KMS-11 (cell line): Measurements from ENCODE around the gene GPR68.

Experiments
- H2AFZ ChIP-seq: fragments of 200-600 bp; sonication (generic); 2 replicates; pipeline ENCODE4 v1.6.1; 2016; ENCODE audit warnings: antibody characterized with exemption, mixed run types, low read depth
- H3K27ac ChIP-seq: fragments of 200-600 bp; sonication (generic); 2 replicates; pipeline ENCODE4 v1.6.1; 2016; ENCODE audit warnings: mild to moderate bottlenecking, mixed run types
- H3K27me3 ChIP-seq: fragments of 200-600 bp; sonication (generic); 2 replicates; pipeline ENCODE4 v1.6.1; 2017; ENCODE audit warnings: mild to moderate bottlenecking, low read depth, mixed run types, moderate library complexity; ENCODE audit not compliant: insufficient read depth
- H3K36me3 ChIP-seq: fragments of 200-600 bp; sonication (generic); 2 replicates; pipeline ENCODE4 v1.6.1; 2017; ENCODE audit warnings: mild to moderate bottlenecking, mixed run types; ENCODE audit not compliant: insufficient read depth
- H3K4me1 ChIP-seq: fragments of 200-600 bp; sonication (generic); 2 replicates; pipeline ENCODE4 v1.6.1; 2016; ENCODE audit warnings: mild to moderate bottlenecking, low read depth, mixed run types; ENCODE audit not compliant: poor library complexity, severe bottlenecking
- H3K4me2 ChIP-seq: fragments of 200-600 bp; sonication (generic); 2 replicates; pipeline ENCODE4 v1.7.0; 2016; ENCODE audit warnings: mild to moderate bottlenecking, mixed run types
- H3K4me3 ChIP-seq: fragments of 200-600 bp; sonication (generic); IDR thresholded peaks from 2 replicates; pipeline ENCODE4 v1.6.1; 2017; ENCODE audit warnings: low read depth, low read length, mixed read lengths; ENCODE audit not compliant: insufficient read depth
- H3K79me2 ChIP-seq: fragments of 200-600 bp; sonication (generic); 2 replicates; pipeline ENCODE4 v1.6.1; 2016; ENCODE audit warnings: low read depth, mixed run types; ENCODE audit not compliant: insufficient read depth
- H3K9ac ChIP-seq: fragments of 200-600 bp; sonication (generic); 2 replicates; pipeline ENCODE4 v1.6.1; 2016; ENCODE audit warnings: mild to moderate bottlenecking, mixed run types
- H4K20me1 ChIP-seq: fragments of 200-600 bp; sonication (generic); 2 replicates; pipeline ENCODE4 v1.6.1; 2016; ENCODE audit warnings: mild to moderate bottlenecking, mixed run types; ENCODE audit not compliant: insufficient read depth
- TF ChIP-seq, protein P1 (sequence below): fragments of 200-600 bp; sonication (generic); conservative IDR thresholded peaks from 2 replicates; pipeline ENCODE4 v1.6.1; 2017; ENCODE audit warnings: low read depth, mild to moderate bottlenecking, antibody characterized with exemption, low read length, moderate library complexity, mixed read lengths

Gene GPR68

DNA sequence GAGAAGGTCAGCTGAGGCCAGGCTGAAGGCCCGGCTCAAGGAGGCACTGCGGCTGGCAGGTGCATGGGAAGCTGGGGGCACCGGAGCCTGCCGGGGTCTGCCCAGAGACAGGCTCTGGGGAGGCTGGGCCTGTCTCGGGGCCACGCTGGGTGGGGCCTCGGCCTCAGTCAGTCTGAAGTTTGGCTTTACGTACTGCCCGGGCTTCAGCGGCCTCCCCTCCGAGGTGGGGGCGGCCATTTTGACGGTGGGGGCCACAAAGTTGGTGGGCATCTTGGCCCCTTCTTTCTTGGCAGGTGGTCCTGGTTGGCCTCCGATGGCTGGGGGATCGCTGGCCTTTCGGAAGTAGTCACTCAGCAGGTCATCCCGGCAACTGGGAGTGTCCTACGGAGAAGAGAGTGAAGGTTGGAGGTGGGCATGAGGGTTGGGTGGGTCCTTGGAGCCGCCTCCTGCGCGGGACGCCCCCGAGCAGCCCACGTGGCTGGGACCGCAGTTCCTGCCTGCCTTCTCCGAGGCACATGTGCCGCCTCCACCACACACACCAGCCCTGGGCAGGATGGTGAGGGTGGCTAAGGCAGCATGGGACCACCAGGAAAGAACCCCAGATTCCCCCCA lies 28.9 kb upstream of the GPR68 start:
- H3K4me1 ChIP-seq, result peaks cover 8% of the 10 kb centered on the region
- no peak overlapping the region for H3K9ac ChIP-seq
- H4K20me1 ChIP-seq, result no peaks in the 10 kb centered on the region
- no peaks in the 10 kb centered on the region for H3K79me2 ChIP-seq
- no peaks in the 10 kb centered on the region for H3K27me3 ChIP-seq
- no peak overlapping the region for H3K4me3 ChIP-seq
- H2AFZ ChIP-seq, result no peak overlapping the region
- TF ChIP-seq, protein P1, sequence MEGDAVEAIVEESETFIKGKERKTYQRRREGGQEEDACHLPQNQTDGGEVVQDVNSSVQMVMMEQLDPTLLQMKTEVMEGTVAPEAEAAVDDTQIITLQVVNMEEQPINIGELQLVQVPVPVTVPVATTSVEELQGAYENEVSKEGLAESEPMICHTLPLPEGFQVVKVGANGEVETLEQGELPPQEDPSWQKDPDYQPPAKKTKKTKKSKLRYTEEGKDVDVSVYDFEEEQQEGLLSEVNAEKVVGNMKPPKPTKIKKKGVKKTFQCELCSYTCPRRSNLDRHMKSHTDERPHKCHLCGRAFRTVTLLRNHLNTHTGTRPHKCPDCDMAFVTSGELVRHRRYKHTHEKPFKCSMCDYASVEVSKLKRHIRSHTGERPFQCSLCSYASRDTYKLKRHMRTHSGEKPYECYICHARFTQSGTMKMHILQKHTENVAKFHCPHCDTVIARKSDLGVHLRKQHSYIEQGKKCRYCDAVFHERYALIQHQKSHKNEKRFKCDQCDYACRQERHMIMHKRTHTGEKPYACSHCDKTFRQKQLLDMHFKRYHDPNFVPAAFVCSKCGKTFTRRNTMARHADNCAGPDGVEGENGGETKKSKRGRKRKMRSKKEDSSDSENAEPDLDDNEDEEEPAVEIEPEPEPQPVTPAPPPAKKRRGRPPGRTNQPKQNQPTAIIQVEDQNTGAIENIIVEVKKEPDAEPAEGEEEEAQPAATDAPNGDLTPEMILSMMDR, result no peak
- no peak overlapping the region for H3K27ac ChIP-seq
- no peak overlapping the region for H3K4me2 ChIP-seq
- no peaks in the 10 kb centered on the region for H3K36me3 ChIP-seq

DNA sequence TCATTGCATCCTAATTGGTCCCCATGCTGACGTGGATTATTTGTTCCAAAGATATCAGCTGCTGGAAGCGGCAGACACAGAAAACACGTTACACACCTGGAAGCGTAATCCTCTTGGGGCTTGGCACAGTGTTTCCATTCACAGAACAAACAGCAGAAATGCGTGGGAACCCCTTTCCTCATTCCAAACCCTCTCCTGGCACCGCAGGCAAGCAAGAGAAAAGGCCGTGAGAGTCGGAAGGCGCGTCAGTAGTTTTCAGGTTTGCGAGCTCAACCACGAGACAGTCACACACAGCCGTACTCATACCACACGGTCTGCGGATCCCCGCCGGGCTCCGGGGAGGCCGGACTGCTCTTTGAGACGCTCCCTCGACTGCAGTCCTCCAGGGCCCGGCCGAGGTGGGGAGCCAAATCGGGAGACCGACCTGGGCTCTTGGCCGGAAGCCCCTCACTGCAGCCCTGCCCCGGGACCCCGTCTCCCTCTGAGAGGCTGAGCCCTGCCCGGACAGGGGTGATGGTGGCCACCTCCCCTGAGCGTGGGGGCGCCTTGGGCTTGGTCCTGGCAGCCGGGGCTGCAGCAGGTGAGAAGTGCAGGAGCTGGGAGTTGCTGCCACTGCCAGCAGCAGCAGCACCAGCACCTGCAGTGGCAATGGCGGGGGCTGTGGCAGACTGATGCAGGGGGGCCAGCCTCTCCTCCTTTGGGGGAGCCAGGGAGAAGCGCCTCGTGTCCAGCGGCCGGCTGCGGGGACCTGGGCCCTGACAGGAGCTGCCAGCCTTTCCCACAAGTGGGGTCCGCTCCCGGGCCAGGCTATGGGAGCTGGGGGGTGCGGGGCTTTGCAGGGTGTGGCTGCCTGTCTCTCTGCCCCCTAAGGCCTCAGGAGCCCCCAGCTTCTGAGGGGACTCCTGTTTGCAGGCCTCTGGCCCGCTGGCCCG lies 28.1 kb upstream of the GPR68 start:
- no peaks in the 10 kb centered on the region for H3K79me2 ChIP-seq
- H3K27ac ChIP-seq, result no peak overlapping the region
- no peaks in the 10 kb centered on the region for H4K20me1 ChIP-seq
- no peak overlapping the region for H2AFZ ChIP-seq
- H3K4me2 ChIP-seq, result no peak overlapping the region
- no peaks in the 10 kb centered on the region for H3K27me3 ChIP-seq
- no peak overlapping the region for H3K9ac ChIP-seq
- no peak overlapping the region for H3K4me3 ChIP-seq
- TF ChIP-seq, protein P1, result no peak
- peaks cover 8% of the 10 kb centered on the region for H3K4me1 ChIP-seq
- H3K36me3 ChIP-seq, result no peaks in the 10 kb centered on the region

DNA sequence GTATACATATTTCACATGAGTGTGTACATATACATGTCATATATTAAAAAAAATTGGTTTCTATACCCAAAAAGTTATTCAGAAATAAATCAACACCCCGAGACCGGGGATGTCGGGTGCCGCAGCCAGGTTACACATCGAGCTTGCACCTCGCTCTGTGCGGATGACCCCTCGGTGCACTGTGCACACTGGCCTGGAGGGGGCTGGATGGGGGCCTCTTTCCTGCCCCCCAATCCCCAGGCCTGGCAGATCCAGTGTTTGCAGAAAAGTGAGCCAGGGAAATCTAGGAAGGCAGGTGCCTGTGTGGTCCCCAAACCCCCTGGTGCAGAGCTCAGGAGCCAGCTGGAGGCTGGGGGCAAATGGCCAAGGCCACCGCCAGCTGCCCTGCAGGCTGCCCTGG lies 27.1 kb upstream of the GPR68 start:
- Histone ChIP-seq H3K9ac (no peak overlapping the region), H3K27ac (no peak overlapping the region), H3K4me1 (no peaks in the 10 kb centered on the region), H2AFZ (no peak overlapping the region), H3K79me2 (no peaks in the 10 kb centered on the region), H3K36me3 (no peaks in the 10 kb centered on the region), H3K4me3 (no peak overlapping the region), H3K4me2 (no peak overlapping the region), H3K27me3 (no peaks in the 10 kb centered on the region), H4K20me1 (no peaks in the 10 kb centered on the region)
- TF ChIP-seq, protein P1, result no peak

DNA sequence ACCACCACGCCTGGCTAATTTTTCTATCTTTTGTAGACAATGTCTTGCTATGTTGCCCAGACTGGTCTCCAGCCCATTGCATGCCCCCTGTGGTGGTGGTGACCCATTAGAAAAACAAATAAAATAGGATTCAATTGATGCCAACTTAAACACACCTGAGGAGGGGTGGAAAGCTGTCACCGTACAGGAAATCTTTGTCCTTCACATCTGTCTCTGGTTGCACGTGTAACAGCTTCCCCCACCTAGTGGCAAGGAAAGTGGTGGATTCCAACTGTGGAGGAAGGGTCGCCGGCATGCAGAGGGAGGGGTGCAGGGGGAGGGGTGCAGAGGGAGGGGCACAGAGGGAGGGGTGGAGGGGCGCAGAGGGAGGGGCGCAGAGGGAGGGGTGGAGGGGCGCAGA lies 26.1 kb upstream of the GPR68 start:
- Histone ChIP-seq H4K20me1 (no peaks in the 10 kb centered on the region), H3K36me3 (no peaks in the 10 kb centered on the region), H3K27me3 (no peaks in the 10 kb centered on the region), H3K27ac (no peak overlapping the region), H3K9ac (no peak overlapping the region), H3K4me1 (no peaks in the 10 kb centered on the region), H3K79me2 (no peaks in the 10 kb centered on the region), H3K4me3 (no peak overlapping the region), H2AFZ (no peak overlapping the region), H3K4me2 (no peak overlapping the region)
- TF ChIP-seq, protein P1, result no peak
